Vagina (tissue), 2 donors: ENCODE measurements around the gene CRY2.

Experiments
- CTCF ChIP-seq, 3 experiments: fragments of 450-650 bp in 2 of 3; fragments of 200-600 bp in 1 of 3; sonication (generic) in 1 of 3; IDR thresholded peaks; one replicate each; pipeline ENCODE4 v1.5.1; 2017 to 2019; ENCODE audit warnings: antibody characterized with exemption in 3 of 3, mild to moderate bottlenecking in 2 of 3, moderate library complexity in 2 of 3
- POLR2A ChIP-seq, 2 donors: fragments of 450-650 bp; IDR thresholded peaks; one replicate each; pipeline ENCODE4 v1.6.1; 2017; ENCODE audit warnings: antibody characterized with exemption in 2 of 2, mild to moderate bottlenecking in 2 of 2, moderate library complexity in 2 of 2
- POLR2AphosphoS5 ChIP-seq, 2 donors: sonication (generic); formaldehyde crosslinking; IDR thresholded peaks; one replicate each; pipeline ENCODE4 v1.9.0; 2017; ENCODE audit warnings: antibody characterized with exemption in 2 of 2, mild to moderate bottlenecking in 2 of 2, low read depth in 1 of 2; ENCODE audit not compliant: insufficient read depth in 1 of 2

GRCh38 chr11:45894555-45895247, 47.4 kb downstream of the CRY2 start:
- TF ChIP-seq CTCF (IDR thresholded peaks at IDR 0.05) (no peak), POLR2A (IDR thresholded peaks at IDR 0.05) (no peak), POLR2AphosphoS5 (IDR thresholded peaks at IDR 0.05; ENCODE audit: insufficient read depth in 1 of 2, low read depth in 1 of 2) (no peak)
